WTC11 (cell line): ENCODE data around the gene NDRG4. TPM values are rescaled to one million over a fixed set of nuclear protein-coding genes. Genes with fewer than 3 reads are reported as not detected.

Experiments used
- ATAC-seq: fragments of 200-7000 bp; cut with Tn5 transposase; 2 replicates; pipeline ENCODE4 v1.10.0; 2021; ENCODE audit warnings: mild to moderate bottlenecking, moderate library complexity
- CTCF ChIA-PET: fragments of 300-600 bp; sonication (Branson Sonifier 250); formaldehyde crosslinking; loops from one replicate; lab custom pipeline; 2021; ENCODE audit warnings: antibody characterized with exemption; lab: Charles Lee
- POLR2A ChIA-PET: fragments of 350-600 bp; sonication (Branson Sonifier 250); formaldehyde crosslinking; loops from one replicate; lab custom pipeline; 2021; ENCODE audit warnings: antibody characterized with exemption; lab: Charles Lee
- DNase-seq: peaks from one replicate; pipeline ENCODE4 v3.0.0; 2021; ENCODE audit warnings: low spot score
- H3K27ac Mint-ChIP-seq: 2 replicates; pipeline ENCODE4 v1.8.0; 2021; ENCODE audit warnings: mixed read lengths
- H3K27me3 Mint-ChIP-seq: 2 replicates; pipeline ENCODE4 v1.8.0; 2021; ENCODE audit warnings: low read depth, mild to moderate bottlenecking, moderate library complexity, mixed read lengths
- H3K36me3 Mint-ChIP-seq: 2 replicates; pipeline ENCODE4 v1.8.0; 2021; ENCODE audit warnings: mixed read lengths
- H3K4me1 Mint-ChIP-seq: 2 replicates; pipeline ENCODE4 v1.8.0; 2022; ENCODE audit warnings: mixed read lengths
- H3K4me3 Mint-ChIP-seq: 2 replicates; pipeline ENCODE4 v1.8.0; 2021; ENCODE audit warnings: mild to moderate bottlenecking, moderate library complexity, mixed read lengths
- H3K9me3 Mint-ChIP-seq: 2 replicates; pipeline ENCODE4 v1.8.0; 2021; ENCODE audit warnings: mixed read lengths
- ARID4B ChIP-seq: sonication (generic); formaldehyde crosslinking; IDR thresholded peaks from 2 replicates; pipeline ENCODE4 v1.8.0; 2023; ENCODE audit warnings: missing genetic modification reagents, mild to moderate bottlenecking, borderline replicate concordance
- ATF1 ChIP-seq: sonication (generic); formaldehyde crosslinking; IDR thresholded peaks from 2 replicates; pipeline ENCODE4 v1.8.1; 2023; ENCODE audit warnings: mild to moderate bottlenecking, moderate library complexity, missing genetic modification reagents
- ATF2 ChIP-seq: sonication (generic); formaldehyde crosslinking; IDR thresholded peaks from 2 replicates; pipeline ENCODE4 v1.8.1; 2022; ENCODE audit warnings: low read depth, missing genetic modification reagents, borderline replicate concordance
- ATF3 ChIP-seq: sonication (generic); formaldehyde crosslinking; conservative IDR thresholded peaks from 2 replicates; pipeline ENCODE4 v1.8.1; 2022; ENCODE audit warnings: mild to moderate bottlenecking, missing genetic modification reagents
- ATF6 ChIP-seq: sonication (generic); formaldehyde crosslinking; IDR thresholded peaks from 2 replicates; pipeline ENCODE4 v1.8.1; 2023; ENCODE audit warnings: mild to moderate bottlenecking, missing genetic modification reagents
- E2F5 ChIP-seq: sonication (generic); formaldehyde crosslinking; IDR thresholded peaks from 2 replicates; pipeline ENCODE4 v1.8.1; 2022; ENCODE audit warnings: mild to moderate bottlenecking, moderate library complexity, missing genetic modification reagents
- ESRRA ChIP-seq: sonication (generic); formaldehyde crosslinking; IDR thresholded peaks from 2 replicates; pipeline ENCODE4 v1.8.1; 2022; ENCODE audit warnings: mild to moderate bottlenecking, missing genetic modification reagents, borderline replicate concordance
- ETV6 ChIP-seq: sonication (generic); formaldehyde crosslinking; IDR thresholded peaks from 2 replicates; pipeline ENCODE4 v1.8.1; 2022; ENCODE audit warnings: mild to moderate bottlenecking, missing genetic modification reagents
- FOXP1 ChIP-seq: sonication (generic); formaldehyde crosslinking; IDR thresholded peaks from 2 replicates; pipeline ENCODE4 v1.8.0; 2022; ENCODE audit warnings: missing genetic modification reagents, mild to moderate bottlenecking, moderate library complexity, borderline replicate concordance
- JUN ChIP-seq: sonication (generic); formaldehyde crosslinking; IDR thresholded peaks from 2 replicates; pipeline ENCODE4 v1.8.0; 2023; ENCODE audit warnings: mild to moderate bottlenecking, missing genetic modification reagents
- KAT7 ChIP-seq: sonication (generic); formaldehyde crosslinking; IDR thresholded peaks from 2 replicates; pipeline ENCODE4 v1.8.1; 2023; ENCODE audit warnings: missing genetic modification reagents, mild to moderate bottlenecking, borderline replicate concordance
- NFATC4 ChIP-seq: fragments of 250-450 bp; sonication (Bioruptor Pico); IDR thresholded peaks from 2 replicates; pipeline ENCODE4 v1.9.0; 2021; ENCODE audit warnings: mild to moderate bottlenecking
- SP1 ChIP-seq: sonication (generic); formaldehyde crosslinking; conservative IDR thresholded peaks from 2 replicates; pipeline ENCODE4 v1.8.1; 2022; ENCODE audit warnings: missing genetic modification reagents
- TEAD4 ChIP-seq: sonication (generic); formaldehyde crosslinking; IDR thresholded peaks from 2 replicates; pipeline ENCODE4 v1.8.0; 2022; ENCODE audit warnings: mild to moderate bottlenecking, missing genetic modification reagents
- USF1 ChIP-seq: sonication (generic); formaldehyde crosslinking; IDR thresholded peaks from 2 replicates; pipeline ENCODE4 v1.8.0; 2022; ENCODE audit warnings: mild to moderate bottlenecking, missing genetic modification reagents
- ZMAT4 ChIP-seq: fragments of 250-450 bp; sonication (Bioruptor Pico); IDR thresholded peaks from 2 replicates; pipeline ENCODE4 v1.9.0; 2021; ENCODE audit warnings: mild to moderate bottlenecking
- ZNF121 ChIP-seq: sonication (generic); formaldehyde crosslinking; IDR thresholded peaks from 2 replicates; pipeline ENCODE4 v1.8.0; 2023; ENCODE audit warnings: missing genetic modification reagents
- ZNF423 ChIP-seq: fragments of 250-450 bp; sonication (Bioruptor Pico); IDR thresholded peaks from 2 replicates; pipeline ENCODE4 v2.1.2; 2022; ENCODE audit warnings: mild to moderate bottlenecking, moderate library complexity
- ZNF425 ChIP-seq: fragments of 250-450 bp; sonication (Bioruptor Pico); conservative IDR thresholded peaks from 2 replicates; pipeline ENCODE4 v1.9.0; 2021; ENCODE audit warnings: mild to moderate bottlenecking
- ZNF532 ChIP-seq: fragments of 250-450 bp; sonication (Bioruptor Pico); IDR thresholded peaks from 2 replicates; pipeline ENCODE4 v1.9.0; 2021; ENCODE audit warnings: mild to moderate bottlenecking, borderline replicate concordance
- total RNA-seq: library from RNA; stranded (reverse); gene quantifications from 3 replicates; pipeline ENCODE4 v1.2.3, GENCODE V29; 2021

NDRG4 gene
- total RNA-seq, 1 experiment from 2014 or later = 20.5 TPM

GRCh38 chr16:58518980-58519368 lies 19.0 kb downstream of the NDRG4 start (continued):
- TF ChIP-seq ZNF532 (CRISPR knock-in tag) (no peak), ATF1 (CRISPR knock-in tag) (no peak), ARID4B (CRISPR knock-in tag) (no peak), JUN (no peak), ETV6 (CRISPR knock-in tag) (no peak)

GRCh38 chr16:58519707-58520106 lies 19.8 kb downstream of the NDRG4 start:
- Mint-ChIP-seq H3K27ac (no peak overlapping the region), H3K36me3 (peaks cover 71% of the 10 kb centered on the region), H3K27me3 (no peaks in the 10 kb centered on the region), H3K4me1 (peaks cover 16% of the 10 kb centered on the region), H3K9me3 (no peaks in the 10 kb centered on the region), H3K4me3 (no peak overlapping the region)
- no peak for ATAC-seq
- CTCF ChIA-PET = interaction anchor here (0.8 to 1.7 kb wide), 2 partner anchors 8 to 236 kb away, joined by 3 to 7 read pairs; no protein-coding TSS in a partner anchor
- POLR2A ChIA-PET = no interaction called here
- DNase-seq = no peak
- TF ChIP-seq ZNF121 (CRISPR knock-in tag) = no peak
- TF ChIP-seq NFATC4 (CRISPR knock-in tag) = no peak
- no peak for TF ChIP-seq ZMAT4 (CRISPR knock-in tag)
- TF ChIP-seq E2F5 = no peak
- TF ChIP-seq ZNF425 (CRISPR knock-in tag) = no peak
- no peak for TF ChIP-seq ATF2 (CRISPR knock-in tag)
- no peak for TF ChIP-seq USF1 (CRISPR knock-in tag)
- TF ChIP-seq SP1 (CRISPR knock-in tag) = no peak
- no peak for TF ChIP-seq KAT7 (CRISPR knock-in tag)
- no peak for TF ChIP-seq ETV6 (CRISPR knock-in tag)
- TF ChIP-seq ATF6 (CRISPR knock-in tag) = no peak
- no peak for TF ChIP-seq TEAD4 (CRISPR knock-in tag)
- no peak for TF ChIP-seq ZNF423 (CRISPR knock-in tag)
- TF ChIP-seq ATF3 (CRISPR knock-in tag) = no peak
- TF ChIP-seq FOXP1 = no peak
- TF ChIP-seq ESRRA (CRISPR knock-in tag) = no peak
